HuH-7 (cell line): ENCODE measurements around the gene TMEM259.

Source experiments
- DNase-seq: peaks from one replicate; pipeline ENCODE4 v3.0.0; 2011; ENCODE audit warnings: low spot score

TMEM259 gene

GRCh38 chr19:986083-986482 lies 34.8 kb downstream of the TMEM259 start:
- DNase-seq, result no peak

GRCh38 chr19:984165-984967 lies 36.6 kb downstream of the TMEM259 start, which contains the start of gene WDR18:
Gene WDR18 (plus strand): TSS chr19:984345. CDS start chr19:984354, 9 bp downstream.
- DNase-seq, result peak; percentile 96

GRCh38 chr19:982567-983170 lies 38.3 kb downstream of the TMEM259 start:
- DNase-seq, result peak; percentile 85

- DNase-seq, result peak; percentile 84
Observed at GRCh38 chr19:980133-980998, 40.6 kb downstream of the TMEM259 start.

- DNase-seq, result no peak
Observed at GRCh38 chr19:979318-979741, 41.6 kb downstream of the TMEM259 start.

- no peak for DNase-seq
Observed at GRCh38 chr19:977058-977464, 43.9 kb downstream of the TMEM259 start.

GRCh38 chr19:976476-976875 lies 44.4 kb downstream of the TMEM259 start:
- no peak for DNase-seq

- no peak for DNase-seq
Observed at GRCh38 chr19:974564-975257, 46.2 kb downstream of the TMEM259 start.

- DNase-seq, result no peak
Observed at GRCh38 chr19:973726-974563, 47.0 kb downstream of the TMEM259 start.

- DNase-seq, result no peak
Observed at GRCh38 chr19:972281-972680, 48.6 kb downstream of the TMEM259 start.

GRCh38 chr19:971795-972194 lies 49.1 kb downstream of the TMEM259 start:
- DNase-seq, result no peak

GRCh38 chr19:970695-971094 lies 50.2 kb downstream of the TMEM259 start:
- no peak for DNase-seq

GRCh38 chr19:966485-967088 lies 54.3 kb downstream of the TMEM259 start:
- DNase-seq, result no peak

GRCh38 chr19:964761-965694 lies 55.9 kb downstream of the TMEM259 start:
- DNase-seq, result no peak

GRCh38 chr19:964116-964520 lies 56.8 kb downstream of the TMEM259 start:
- no peak for DNase-seq

- DNase-seq, result no peak
Observed at GRCh38 chr19:963486-963951, 57.4 kb downstream of the TMEM259 start.

- DNase-seq, result no peak
Observed at GRCh38 chr19:962683-963400, 58.1 kb downstream of the TMEM259 start.

- peak; percentile 70 for DNase-seq
Observed at GRCh38 chr19:961866-962620, 58.9 kb downstream of the TMEM259 start.
